Activated CD4-positive, alpha-beta T cell treated with anti-CD3 and anti-CD28 coated beads, Interleukin-2, amount 50 U/mL, for 16 hours (primary cell): Measurements from ENCODE around the gene LRRC63.
A peak's percentile ranks its signal among the peaks of the same experiment; 100 is the strongest.
"Not testable (repeated sequence)": the region's sequence is repeated elsewhere in the genome, so short reads cannot be mapped to it uniquely, and the experiment has no call there.

Experiments used
- DNase-seq: peaks from one replicate; pipeline ENCODE4 v3.0.0-alpha.2; 2020

Gene LRRC63

GRCh38 chr13:46211483-46212351 lies at the start of gene LRRC63:
LRRC63 (plus strand) TSS chr13:46211928; CDS start chr13:46213035, 1,107 bp downstream.
- peak; percentile 87 for DNase-seq

DNA sequence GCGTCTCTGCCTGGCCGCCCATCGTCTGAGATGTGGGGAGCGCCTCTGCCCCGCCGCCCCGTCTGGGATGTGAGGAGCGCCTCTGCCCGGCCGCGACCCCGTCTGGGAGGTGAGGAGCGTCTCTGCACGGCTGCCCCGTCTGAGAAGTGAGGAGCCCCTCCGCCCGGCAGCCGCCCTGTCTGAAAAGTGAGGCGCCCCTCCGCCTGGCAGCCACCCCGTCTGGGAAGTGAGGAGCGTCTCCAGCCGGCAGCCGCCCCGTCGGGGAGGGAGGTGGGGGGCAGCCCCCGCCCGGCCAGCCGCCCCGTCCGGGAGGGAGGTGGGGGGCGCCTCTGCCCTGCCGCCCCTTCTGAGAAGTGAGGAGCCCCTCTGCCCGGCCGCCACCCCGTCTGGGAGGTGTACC lies 49.0 kb upstream of the LRRC63 start:
- not testable (repeated sequence) for DNase-seq

DNA sequence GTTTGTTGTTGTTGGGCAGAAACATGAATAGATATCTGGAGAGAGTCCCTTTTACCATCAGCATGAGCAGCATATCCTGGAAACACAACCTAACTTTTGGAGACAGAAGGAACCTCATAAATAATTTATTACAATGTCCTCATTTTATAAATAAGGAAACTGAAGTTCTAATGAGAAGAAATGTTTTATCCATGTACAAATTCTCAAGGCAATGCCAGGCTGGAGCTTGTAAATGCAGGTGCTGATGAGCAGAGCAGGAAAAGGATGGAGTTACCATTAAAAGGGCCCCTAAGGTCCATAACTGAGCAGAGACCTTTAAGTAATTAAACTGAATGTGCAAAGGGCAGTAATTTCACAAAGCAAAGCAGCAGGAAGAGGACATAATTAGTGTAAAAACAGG lies 47.1 kb upstream of the LRRC63 start:
- DNase-seq = no peak

DNA sequence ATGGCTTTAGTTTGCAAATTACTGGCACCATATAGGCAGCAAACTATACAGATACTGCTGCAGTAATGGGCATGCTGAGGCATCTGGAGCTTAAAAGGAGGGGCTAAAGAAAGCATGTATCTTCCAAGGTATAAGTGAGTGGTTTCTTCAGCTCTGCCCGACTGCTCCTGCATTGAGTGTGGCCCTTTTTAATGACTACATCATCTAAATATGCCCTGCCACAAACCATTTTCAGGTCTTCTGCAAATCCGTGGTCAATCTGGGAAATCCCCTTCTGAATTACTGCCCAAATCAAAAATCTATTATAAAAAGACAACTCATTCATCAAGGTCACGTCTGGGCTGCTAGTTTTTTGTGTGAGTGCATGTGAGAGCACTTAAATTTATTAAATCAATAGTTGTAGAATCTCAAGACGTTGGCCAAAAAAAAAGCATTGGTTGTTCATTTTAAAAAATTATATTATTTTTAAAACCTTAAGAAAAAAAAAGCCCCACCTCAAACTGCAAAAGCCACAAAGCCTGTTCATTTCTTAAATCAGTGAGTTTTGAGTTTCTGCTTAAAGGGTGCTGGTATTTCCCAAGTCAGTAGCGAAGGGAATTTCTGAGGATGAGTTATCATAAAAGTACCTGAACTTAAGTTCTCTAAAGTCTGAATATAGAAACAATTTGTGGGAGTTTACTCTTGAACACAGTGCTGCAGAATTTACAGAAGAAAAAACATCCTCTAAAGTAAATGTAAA lies 46.1 kb upstream of the LRRC63 start:
- peak; percentile 87 for DNase-seq

- no peak for DNase-seq
Measured at GRCh38 chr13:46166224-46166584, 45.5 kb upstream of the LRRC63 start.

DNA sequence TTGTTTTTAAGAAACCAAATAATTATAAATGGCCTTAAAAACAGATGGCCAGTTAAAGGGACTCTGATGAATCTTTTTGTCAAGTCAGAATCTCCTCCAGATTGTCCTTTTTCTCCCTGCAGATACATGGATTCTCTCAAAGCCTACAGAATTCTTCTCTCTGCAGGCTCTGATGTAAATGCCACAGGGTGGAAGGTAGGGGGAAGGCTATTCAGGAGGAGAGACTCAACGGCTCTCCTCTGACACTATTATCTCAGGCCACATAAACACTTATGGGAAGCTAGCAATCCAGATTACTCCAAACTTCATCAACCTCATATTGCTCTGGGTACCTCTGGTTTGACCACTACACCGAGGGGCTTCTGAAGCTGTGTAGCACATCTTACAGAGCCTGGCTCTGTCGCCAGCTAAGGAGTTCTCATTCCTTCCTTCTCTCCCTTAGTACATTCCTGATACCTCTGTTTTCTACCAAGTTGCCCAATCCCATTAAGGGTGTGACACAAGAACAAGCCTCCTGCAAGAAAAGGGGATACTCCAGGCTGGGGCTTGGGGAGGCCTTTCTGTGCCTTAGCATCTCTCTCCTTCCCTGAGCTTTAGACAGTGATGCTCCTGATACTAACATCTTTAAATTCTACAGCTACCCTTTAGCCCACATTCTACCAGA lies 44.6 kb upstream of the LRRC63 start:
- no peak for DNase-seq

- DNase-seq = no peak
Measured at GRCh38 chr13:46168341-46168740, 43.4 kb upstream of the LRRC63 start.

DNA sequence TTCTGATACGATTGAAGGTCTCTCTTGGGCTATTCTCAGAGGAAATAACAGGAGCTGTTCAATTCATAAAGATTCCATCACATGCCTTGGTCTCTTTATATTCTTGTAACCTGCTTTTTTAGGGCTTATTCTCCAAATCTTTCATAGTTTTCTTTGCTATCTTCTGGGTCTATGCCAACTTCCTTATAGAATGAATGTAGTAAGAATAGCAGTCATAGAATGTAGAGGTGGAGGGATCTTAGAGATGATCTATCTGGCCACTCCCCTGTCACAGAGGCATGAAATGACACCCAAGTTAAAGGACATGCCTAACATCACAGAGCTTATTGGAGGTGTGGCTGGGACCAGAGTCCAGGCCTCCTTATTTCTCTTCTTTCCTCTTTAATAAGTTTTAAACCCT lies 42.9 kb upstream of the LRRC63 start:
- DNase-seq = no peak

GRCh38 chr13:46169758-46170157 lies 42.0 kb upstream of the LRRC63 start:
- DNase-seq = no peak

- DNase-seq = no peak
Measured at GRCh38 chr13:46170268-46170667, 41.5 kb upstream of the LRRC63 start.

DNA sequence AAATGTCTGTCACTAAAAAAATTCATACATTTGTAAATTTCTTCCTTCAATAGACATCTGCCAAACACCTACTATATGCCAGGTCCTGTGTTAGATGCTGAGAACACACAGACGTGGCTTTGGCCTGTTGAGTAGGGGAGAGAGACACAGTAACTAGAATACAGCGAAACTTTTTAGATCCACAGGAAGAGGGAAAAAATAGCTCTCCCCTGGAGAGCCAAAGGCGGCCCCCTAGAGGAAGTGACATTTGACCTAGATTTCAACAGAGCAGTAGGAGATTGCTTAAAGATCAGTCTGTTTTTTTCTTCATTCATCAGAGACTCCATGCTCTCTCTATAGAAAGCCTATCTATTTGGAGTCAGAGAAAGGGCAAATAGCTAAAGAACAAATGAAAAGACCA lies 41.0 kb upstream of the LRRC63 start:
- DNase-seq = no peak

DNA sequence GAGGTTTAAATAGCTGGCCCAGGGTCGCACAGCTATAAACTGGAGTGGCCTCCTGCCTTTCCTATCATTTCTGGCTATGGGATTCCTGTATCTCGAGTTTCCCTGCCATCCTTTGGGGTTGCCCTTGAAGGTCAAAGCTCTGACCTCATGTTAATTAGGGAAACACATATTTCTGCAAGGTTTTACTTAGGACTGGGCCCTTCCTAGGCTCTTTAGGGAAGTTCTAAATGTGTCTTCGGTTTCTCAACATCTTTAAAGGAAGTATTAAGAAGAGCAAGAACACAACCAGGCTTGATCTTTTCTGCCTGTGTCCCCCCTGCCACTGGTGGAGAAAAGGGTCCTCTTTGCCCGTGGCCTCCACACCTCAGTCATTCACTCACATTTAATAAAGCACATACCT lies 40.5 kb upstream of the LRRC63 start:
- no peak for DNase-seq

DNA sequence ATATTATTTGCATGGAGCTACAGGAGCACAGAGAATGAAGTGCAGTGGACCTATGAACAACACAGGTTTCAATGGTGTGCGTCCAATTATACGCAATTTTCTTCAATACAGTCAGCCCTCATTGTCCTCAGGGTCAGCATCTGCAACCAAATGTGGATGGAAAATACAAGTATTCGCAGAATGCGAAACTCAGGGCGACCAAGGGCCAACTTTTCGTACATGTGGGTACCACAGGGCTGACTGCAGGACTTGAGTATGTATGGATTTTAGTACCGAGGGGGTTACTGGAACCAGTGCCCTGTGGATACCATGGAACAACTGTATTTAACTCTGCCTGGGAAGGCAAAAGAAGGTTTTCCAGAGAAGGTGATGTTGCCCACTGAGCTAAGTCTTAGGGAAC lies 40.0 kb upstream of the LRRC63 start:
- DNase-seq = no peak

DNA sequence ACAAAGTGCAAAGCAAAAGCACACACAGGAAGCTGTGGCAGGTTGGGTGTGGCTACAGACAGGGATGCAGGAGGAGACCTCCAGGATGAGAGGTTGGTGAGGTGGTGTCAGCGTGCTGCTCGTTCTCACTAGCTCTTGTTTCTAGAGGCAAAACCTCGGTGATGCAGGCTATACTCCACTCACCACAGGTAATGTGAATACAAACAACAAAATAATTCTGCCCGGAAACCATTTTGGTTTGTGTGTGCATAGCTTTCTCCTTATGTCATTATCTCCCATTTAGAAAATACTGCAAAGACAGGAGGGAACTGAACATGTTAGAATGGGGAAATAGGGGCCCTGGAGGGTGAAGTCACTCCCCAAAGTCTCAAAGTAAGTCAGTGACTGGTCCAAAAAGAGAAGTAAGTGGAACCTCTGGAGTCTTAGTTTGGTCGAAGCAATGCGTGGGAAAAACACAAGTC lies 39.2 kb upstream of the LRRC63 start:
- DNase-seq = peak; percentile 84

DNA sequence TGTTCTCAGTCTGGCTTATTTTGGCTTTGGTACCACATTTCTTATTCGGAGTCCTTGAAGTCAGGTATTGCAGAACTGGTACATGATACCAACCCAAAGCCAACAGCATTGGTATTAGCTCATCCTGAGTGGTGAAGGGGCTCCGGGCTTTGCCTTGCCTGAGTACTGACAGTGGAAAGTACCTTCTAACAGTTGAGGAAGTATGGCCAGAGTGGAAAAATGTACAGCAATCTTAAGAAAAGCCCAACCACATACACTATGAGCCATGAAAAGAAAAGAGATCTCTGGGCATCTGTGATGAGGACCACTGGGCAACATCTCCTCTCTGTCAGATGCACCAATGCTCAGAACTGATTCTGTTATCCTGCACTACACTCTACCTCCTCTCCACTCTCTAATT lies 38.1 kb upstream of the LRRC63 start:
- peak; percentile 77 for DNase-seq

- peak; percentile 66 for DNase-seq
Measured at GRCh38 chr13:46176756-46177155, 35.0 kb upstream of the LRRC63 start.

- DNase-seq = no peak
Measured at GRCh38 chr13:46178143-46178542, 33.6 kb upstream of the LRRC63 start.

DNA sequence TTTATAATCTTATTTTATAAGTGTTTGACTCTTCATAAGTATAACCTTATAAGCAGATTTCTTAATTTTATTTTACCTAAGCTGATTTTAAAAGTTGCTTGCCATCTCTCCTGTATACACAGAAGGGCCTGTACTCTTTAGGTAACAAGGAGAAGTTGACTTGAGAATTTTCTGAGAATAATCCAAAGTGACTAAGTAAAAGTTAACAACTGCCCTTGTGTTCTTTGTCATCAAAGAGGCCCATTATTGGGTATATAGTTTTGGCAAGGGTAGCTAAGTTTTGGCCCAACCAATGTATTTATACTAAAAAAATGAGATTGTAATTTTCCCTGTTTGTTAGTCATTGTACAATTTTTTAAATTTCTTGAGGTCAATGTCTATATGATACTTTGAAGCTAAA lies 32.9 kb upstream of the LRRC63 start:
- DNase-seq = no peak

- peak; percentile 84 for DNase-seq
Measured at GRCh38 chr13:46179491-46179908, 32.2 kb upstream of the LRRC63 start.

GRCh38 chr13:46179969-46180763 lies 31.6 kb upstream of the LRRC63 start:
- DNase-seq = no peak

GRCh38 chr13:46181377-46181839 lies 30.3 kb upstream of the LRRC63 start:
- DNase-seq = no peak

GRCh38 chr13:46181840-46182490 lies 29.8 kb upstream of the LRRC63 start, which contains the start of gene LCP1:
LCP1 (minus strand) TSS chr13:46182177; CDS start chr13:46159662, 22,515 bp downstream.
- peak; percentile 95 for DNase-seq
